Loucy (cell line): Measurements from ENCODE around the gene GIGYF1.

ENCODE experiments used
- H2AFZ ChIP-seq: fragments of 200-600 bp; sonication (generic); 2 replicates; pipeline ENCODE4 v1.6.0; 2016; ENCODE audit warnings: antibody characterized with exemption, mild to moderate bottlenecking, low read length, moderate library complexity
- H3F3A ChIP-seq: fragments of 200-600 bp; 2 replicates; pipeline ENCODE4 v1.6.0; 2016; ENCODE audit warnings: antibody characterized with exemption, low read depth, mild to moderate bottlenecking
- H3K27me3 ChIP-seq: fragments of 200-600 bp; sonication (generic); 2 replicates; pipeline ENCODE4 v1.6.1; 2014; ENCODE audit warnings: low read length, mild to moderate bottlenecking; ENCODE audit not compliant: insufficient read depth, poor library complexity, severe bottlenecking
- H3K36me3 ChIP-seq: fragments of 200-600 bp; sonication (generic); 2 replicates; pipeline ENCODE4 v1.6.1; 2016; ENCODE audit warnings: low read length; ENCODE audit not compliant: insufficient read depth
- H3K4me1 ChIP-seq: fragments of 200-600 bp; sonication (generic); 2 replicates; pipeline ENCODE4 v1.5.1; 2014; ENCODE audit warnings: low read length, mild to moderate bottlenecking; ENCODE audit not compliant: insufficient read depth, poor library complexity, severe bottlenecking
- H3K4me2 ChIP-seq: fragments of 200-600 bp; sonication (generic); 2 replicates; pipeline ENCODE4 v1.6.0; 2014; ENCODE audit warnings: antibody characterized with exemption, low read length, low read depth, mild to moderate bottlenecking; ENCODE audit not compliant: poor library complexity, severe bottlenecking
- H3K4me3 ChIP-seq: fragments of 200-600 bp; sonication (generic); 2 replicates; pipeline ENCODE4 v1.5.1; 2014; ENCODE audit warnings: low read length, mild to moderate bottlenecking, mixed read lengths; ENCODE audit not compliant: poor library complexity, severe bottlenecking
- H3K79me2 ChIP-seq: fragments of 200-600 bp; sonication (generic); 2 replicates; pipeline ENCODE4 v1.6.1; 2014; ENCODE audit warnings: low read length; ENCODE audit not compliant: insufficient read depth
- H3K9ac ChIP-seq: fragments of 200-600 bp; sonication (generic); 2 replicates; pipeline ENCODE4 v1.6.0; 2014; ENCODE audit warnings: mild to moderate bottlenecking, low read depth, low read length, moderate library complexity; ENCODE audit not compliant: poor library complexity, severe bottlenecking
- H3K9me2 ChIP-seq: fragments of 200-600 bp; sonication (generic); replicated peaks from 2 replicates; pipeline ENCODE4 v1.6.1; 2016; ENCODE audit warnings: low read depth, low read length, mixed read lengths
- H3K9me3 ChIP-seq: fragments of 200-600 bp; sonication (generic); 2 replicates; pipeline ENCODE4 v1.6.1; 2014; ENCODE audit warnings: mild to moderate bottlenecking, antibody characterized with exemption, low read length, low read depth; ENCODE audit not compliant: insufficient read depth
- H4K20me1 ChIP-seq: fragments of 200-600 bp; sonication (generic); 2 replicates; pipeline ENCODE4 v1.6.0; 2014; ENCODE audit warnings: antibody characterized with exemption, low read length, mild to moderate bottlenecking; ENCODE audit not compliant: insufficient read depth, poor library complexity, severe bottlenecking
- EZH2phosphoT487 ChIP-seq: fragments of 200-600 bp; IDR thresholded peaks from 2 replicates; pipeline ENCODE4 v1.6.1; 2018; ENCODE audit warnings: antibody characterized with exemption, mild to moderate bottlenecking, moderate library complexity, borderline replicate concordance
- TF ChIP-seq, protein P1 (sequence below): fragments of 200-600 bp; sonication (generic); conservative IDR thresholded peaks from 2 replicates; pipeline ENCODE4 v1.5.1; 2014; ENCODE audit warnings: mild to moderate bottlenecking, antibody characterized with exemption, low read length

The GIGYF1 gene

DNA sequence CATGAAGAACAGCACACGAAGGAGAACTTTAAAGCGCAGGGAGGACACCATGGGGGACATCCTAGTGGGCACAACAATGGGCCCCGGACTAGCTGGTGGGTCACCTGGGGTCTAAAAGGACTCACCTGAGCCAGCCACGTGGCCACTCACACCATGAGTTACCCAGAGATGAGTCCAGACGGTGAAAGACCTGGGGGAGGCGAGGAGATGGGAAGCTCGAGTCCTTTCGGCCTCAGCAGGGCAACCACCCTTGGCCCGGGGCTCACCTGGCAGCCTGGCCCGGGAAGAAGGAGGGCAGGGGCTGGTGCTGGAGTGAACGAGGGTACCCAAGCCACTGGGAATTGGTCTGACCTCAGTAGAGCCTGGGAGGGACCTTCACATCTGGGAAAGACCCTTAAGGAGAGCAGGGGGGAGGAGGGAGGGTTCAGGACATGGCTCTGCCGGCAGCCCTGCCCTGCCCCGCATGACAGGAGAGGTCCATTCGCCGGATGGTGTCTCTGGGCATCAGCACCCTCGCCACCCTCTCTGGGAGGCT is 5.7 kb downstream of the GIGYF1 start:
- no peak overlapping the region for H2AFZ ChIP-seq
- no peak for TF ChIP-seq EZH2phosphoT487
- TF ChIP-seq, protein P1, sequence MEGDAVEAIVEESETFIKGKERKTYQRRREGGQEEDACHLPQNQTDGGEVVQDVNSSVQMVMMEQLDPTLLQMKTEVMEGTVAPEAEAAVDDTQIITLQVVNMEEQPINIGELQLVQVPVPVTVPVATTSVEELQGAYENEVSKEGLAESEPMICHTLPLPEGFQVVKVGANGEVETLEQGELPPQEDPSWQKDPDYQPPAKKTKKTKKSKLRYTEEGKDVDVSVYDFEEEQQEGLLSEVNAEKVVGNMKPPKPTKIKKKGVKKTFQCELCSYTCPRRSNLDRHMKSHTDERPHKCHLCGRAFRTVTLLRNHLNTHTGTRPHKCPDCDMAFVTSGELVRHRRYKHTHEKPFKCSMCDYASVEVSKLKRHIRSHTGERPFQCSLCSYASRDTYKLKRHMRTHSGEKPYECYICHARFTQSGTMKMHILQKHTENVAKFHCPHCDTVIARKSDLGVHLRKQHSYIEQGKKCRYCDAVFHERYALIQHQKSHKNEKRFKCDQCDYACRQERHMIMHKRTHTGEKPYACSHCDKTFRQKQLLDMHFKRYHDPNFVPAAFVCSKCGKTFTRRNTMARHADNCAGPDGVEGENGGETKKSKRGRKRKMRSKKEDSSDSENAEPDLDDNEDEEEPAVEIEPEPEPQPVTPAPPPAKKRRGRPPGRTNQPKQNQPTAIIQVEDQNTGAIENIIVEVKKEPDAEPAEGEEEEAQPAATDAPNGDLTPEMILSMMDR = no peak
- no peaks in the 10 kb centered on the region for H3K9me3 ChIP-seq
- H3K4me2 ChIP-seq = no peak overlapping the region
- no peaks in the 10 kb centered on the region for H3K27me3 ChIP-seq
- H3F3A ChIP-seq = no peaks in the 10 kb centered on the region
- H3K9me2 ChIP-seq = no peaks in the 10 kb centered on the region
- H3K9ac ChIP-seq = peak overlapping the region; percentile 35
- peaks cover 47% of the 10 kb centered on the region; the same call in 1 of the 2 replicates for H3K36me3 ChIP-seq
- peaks cover 65% of the 10 kb centered on the region for H4K20me1 ChIP-seq
- H3K79me2 ChIP-seq = peaks cover 57% of the 10 kb centered on the region
- no peak overlapping the region for H3K4me3 ChIP-seq
- peaks cover 32% of the 10 kb centered on the region for H3K4me1 ChIP-seq

DNA sequence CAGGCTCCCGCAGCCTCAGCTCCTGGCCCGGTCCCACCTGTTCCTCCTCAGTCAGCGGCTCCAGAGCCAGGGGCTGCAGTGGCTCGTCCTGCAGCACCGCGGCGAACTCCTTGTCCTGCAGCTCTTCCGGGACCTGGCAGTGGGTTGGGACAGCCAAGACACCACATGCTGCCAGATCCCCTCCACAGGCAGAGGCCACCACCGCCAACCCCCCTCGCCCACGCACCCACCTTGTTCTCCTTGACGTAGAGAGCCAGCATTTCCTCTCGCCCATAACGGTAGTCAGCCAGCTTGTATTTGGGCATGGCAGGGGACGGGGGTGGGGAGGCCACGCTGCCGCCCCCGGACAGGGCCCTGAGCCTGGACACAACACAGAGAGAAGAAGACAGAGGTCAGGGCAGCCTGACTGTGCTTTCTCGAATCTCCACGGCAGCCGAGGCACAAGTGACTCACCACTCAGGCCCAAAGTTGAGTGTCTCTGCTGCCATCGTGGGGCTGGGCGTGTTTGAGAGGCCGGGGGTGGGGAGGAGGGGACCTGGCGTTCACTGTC is 6.2 kb downstream of the GIGYF1 start:
- Histone ChIP-seq H3K4me2 (no peak overlapping the region), H3K4me3 (no peak overlapping the region), H3K9me2 (no peaks in the 10 kb centered on the region), H3K36me3 (peaks cover 53% of the 10 kb centered on the region; the same call in 1 of the 2 replicates), H3F3A (no peaks in the 10 kb centered on the region), H3K9ac (no peak overlapping the region), H3K4me1 (peaks cover 30% of the 10 kb centered on the region), H2AFZ (no peak overlapping the region), H3K9me3 (no peaks in the 10 kb centered on the region), H3K27me3 (no peaks in the 10 kb centered on the region), H3K79me2 (peaks cover 51% of the 10 kb centered on the region), H4K20me1 (peaks cover 59% of the 10 kb centered on the region)
- TF ChIP-seq, protein P1 = no peak
- no peak for TF ChIP-seq EZH2phosphoT487

DNA sequence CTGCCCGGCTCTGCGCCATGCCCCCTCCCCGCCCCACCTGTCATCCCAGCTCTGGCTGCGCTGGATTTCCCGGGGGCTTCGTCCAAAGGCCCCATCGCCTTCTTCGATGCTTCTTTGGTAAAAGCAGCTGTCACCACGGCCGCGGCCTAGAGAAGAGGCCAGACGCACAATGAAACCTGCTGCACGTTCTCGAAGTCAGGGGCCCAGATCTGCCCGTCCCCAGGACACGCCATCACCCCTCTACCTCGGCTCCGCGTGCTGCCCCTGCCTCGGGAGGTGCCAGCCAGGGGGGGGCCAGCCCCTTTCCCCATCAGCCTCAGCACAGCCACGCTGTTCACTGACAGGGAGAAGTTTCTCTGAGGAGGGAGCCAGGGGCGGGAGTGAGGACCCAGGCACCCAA is 6.8 kb downstream of the GIGYF1 start:
- TF ChIP-seq EZH2phosphoT487 = no peak
- TF ChIP-seq, protein P1 = no peak
- no peak overlapping the region for H2AFZ ChIP-seq
- H3K9me2 ChIP-seq = no peaks in the 10 kb centered on the region
- peaks cover 24% of the 10 kb centered on the region for H3K4me1 ChIP-seq
- H4K20me1 ChIP-seq = peaks cover 54% of the 10 kb centered on the region
- peaks cover 45% of the 10 kb centered on the region for H3K79me2 ChIP-seq
- H3K27me3 ChIP-seq = no peaks in the 10 kb centered on the region
- H3K4me2 ChIP-seq = no peak overlapping the region
- H3K4me3 ChIP-seq = no peak overlapping the region
- peaks cover 58% of the 10 kb centered on the region; the same call in 1 of the 2 replicates for H3K36me3 ChIP-seq
- H3F3A ChIP-seq = no peaks in the 10 kb centered on the region
- H3K9ac ChIP-seq = no peak overlapping the region
- no peaks in the 10 kb centered on the region for H3K9me3 ChIP-seq
